Esophagus squamous epithelium (tissue), 4 donors: ENCODE measurements around the gene IKZF5.

ENCODE experiments used
- CTCF ChIP-seq, 6 experiments: fragments of 450-650 bp in 4 of 6; fragments of 200-600 bp in 2 of 6; sonication (generic) in 2 of 6; IDR thresholded peaks; one replicate each; pipeline ENCODE4 v1.5.1; 2016 to 2019; ENCODE audit warnings: antibody characterized with exemption in 6 of 6, mild to moderate bottlenecking in 4 of 6, moderate library complexity in 4 of 6
- POLR2A ChIP-seq, 4 donors: fragments of 450-650 bp; IDR thresholded peaks; one replicate each; pipeline ENCODE4 v1.6.1; 2017; ENCODE audit warnings: antibody characterized with exemption in 4 of 4, mild to moderate bottlenecking in 4 of 4, moderate library complexity in 3 of 4

GRCh38 chr10:122997864-122998263 is 10.7 kb downstream of the IKZF5 start:
- no peak for TF ChIP-seq POLR2A (IDR thresholded peaks at IDR 0.05)
- TF ChIP-seq CTCF (IDR thresholded peaks at IDR 0.05), result no peak
